T-helper 2 cell treated with Interferon-gamma antibody and Interleukin-4, amounts not matched to agents 100 ng/mL and 5 ng/mL, for 36 hours (primary cell): ENCODE data around the gene SMIM22. TPM values are rescaled to one million over a fixed set of nuclear protein-coding genes. Genes with fewer than 3 reads are reported as not detected.
"Not testable (repeated sequence)": the region's sequence is repeated elsewhere in the genome, so short reads cannot be mapped to it uniquely, and the experiment has no call there.

Source experiments
- intact Hi-C: fragments of 100-400 bp; cut with micrococcal nuclease; formaldehyde crosslinking; loops from one replicate; pipeline ENCODE4 v1.15.1; 2023
- total RNA-seq: library from RNA; stranded (reverse); gene quantifications from 2 replicates; pipeline ENCODE4 v1.2.3, GENCODE V29; 2022

SMIM22 gene
- total RNA-seq, 1 donor from 2014 or later = not detected

DNA sequence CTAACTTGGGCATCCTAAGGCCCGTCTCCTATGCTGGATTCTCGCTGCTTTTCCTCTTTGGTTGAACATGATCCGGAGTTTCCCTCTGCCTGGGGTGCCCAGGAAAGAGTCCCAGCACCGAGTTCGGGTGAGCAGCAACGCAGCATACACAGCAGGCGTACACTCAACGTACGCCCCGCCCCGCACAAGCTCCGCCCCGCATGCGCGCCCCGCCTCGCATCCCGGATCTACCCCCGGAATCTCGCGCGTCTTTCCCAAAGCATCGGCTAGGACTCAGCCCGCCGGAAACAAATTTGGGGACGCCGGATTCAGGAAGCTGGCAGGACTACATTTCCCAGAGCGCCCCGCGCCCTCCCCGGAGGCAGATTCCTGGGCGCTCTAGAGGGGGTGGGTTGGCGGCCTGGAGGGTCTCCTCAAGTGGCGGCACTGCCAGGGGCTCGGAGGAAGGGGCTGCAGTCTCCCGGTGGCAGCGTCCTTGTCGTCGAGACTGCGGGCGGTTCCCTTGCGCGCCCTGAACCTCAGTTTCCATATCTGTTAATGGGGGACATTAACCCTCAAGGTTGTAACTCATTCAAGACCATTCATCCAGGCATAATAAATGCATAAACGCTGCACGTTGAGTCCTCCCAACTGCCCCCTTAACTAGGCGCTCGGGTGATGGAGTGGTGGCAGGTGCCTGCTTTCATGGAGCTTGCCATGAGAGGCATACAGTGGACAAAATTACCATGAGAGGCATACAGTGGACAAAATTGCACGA, 26.4 kb upstream of the SMIM22 start:
- intact Hi-C loops = loop anchor here (1.0 to 10.0 kb wide), 3 partner anchors 34 to 190 kb away; partner anchors contain the start of genes ANKS3, DNAAF8, SEC14L5 and UBALD1

DNA sequence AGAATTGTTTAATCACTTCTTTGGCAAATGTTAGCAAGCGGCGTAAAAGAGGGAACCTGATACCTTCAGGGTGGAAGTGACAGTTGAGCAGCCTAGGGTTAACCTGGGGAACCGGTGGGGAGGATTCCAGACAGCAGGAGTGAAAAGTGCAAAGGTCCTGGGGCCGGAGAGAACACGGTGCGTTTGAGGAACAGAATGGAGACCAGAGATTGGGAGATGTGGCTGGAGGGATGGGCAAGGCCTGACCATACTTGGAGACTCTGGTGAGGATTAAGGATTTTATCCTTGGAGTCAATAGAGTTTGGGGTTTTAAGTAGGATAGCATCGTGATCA, 25.9 kb upstream of the SMIM22 start:
- intact Hi-C loops = loop anchor here (10.0 kb wide), 1 partner anchor 154 kb away; the partner anchor contains the start of gene UBALD1

DNA sequence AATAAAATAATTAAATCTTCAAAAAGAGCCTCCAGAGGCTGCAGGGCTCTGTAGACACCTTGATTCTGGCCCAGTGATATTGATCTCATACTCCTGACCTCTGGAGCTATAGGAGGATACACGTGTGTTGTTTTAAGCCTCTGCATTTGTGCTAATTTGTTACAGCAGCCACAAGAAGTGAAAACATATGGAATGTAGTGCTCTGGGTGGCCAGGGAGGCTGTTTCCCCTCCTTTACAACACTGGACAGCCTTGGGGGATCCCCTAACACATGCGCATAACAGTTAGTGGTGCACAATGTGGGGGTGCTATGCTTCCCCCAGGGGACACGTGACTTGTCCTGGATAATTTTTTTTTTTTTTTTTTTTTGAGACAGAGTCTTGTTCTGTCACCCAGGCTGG, 23.5 kb upstream of the SMIM22 start:
- intact Hi-C loops = no loop called here

DNA sequence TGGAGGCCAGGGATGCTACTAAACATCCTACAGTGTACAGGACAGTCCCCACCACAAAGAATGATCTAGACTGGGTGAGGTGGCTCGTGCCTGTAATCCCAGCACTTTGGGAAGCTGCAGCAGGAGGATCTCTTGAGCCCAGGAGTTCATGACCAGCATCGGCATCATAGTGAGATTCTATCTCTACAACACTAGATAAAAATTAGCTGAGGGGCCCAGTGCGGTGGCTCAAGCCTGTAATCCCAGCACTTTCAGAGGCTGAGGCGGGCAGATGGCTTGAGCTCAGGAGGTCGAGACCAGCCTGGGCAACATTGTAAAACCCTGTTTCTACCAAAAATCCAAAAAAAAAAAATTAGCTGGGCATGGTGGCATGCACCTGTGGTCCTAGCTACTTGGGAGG, 22.8 kb upstream of the SMIM22 start:
- intact Hi-C loops = no loop called here

DNA sequence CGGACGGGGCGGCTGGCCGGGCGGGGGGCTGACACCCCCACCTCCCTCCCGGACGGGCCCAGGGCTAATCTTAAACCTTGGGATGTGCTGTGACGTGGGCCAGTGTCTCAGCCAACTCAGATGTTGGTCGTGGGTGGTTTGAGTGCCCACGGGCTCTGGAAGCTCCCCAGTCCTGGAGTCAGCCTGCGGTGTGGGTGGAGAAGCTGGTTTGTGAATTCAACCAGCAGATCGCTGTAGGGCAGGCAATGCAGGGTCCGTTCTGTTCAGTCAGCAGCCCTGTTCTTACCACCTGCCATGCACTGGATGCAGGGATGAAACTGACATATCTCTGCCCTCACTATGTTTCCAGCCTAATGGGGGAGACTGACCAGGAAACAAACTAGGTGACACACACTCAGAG, 20.2 kb upstream of the SMIM22 start:
- intact Hi-C loops = no loop called here

GRCh38 chr16:4776141-4776705, 18.9 kb upstream of the SMIM22 start:
- intact Hi-C loops = no loop called here

DNA sequence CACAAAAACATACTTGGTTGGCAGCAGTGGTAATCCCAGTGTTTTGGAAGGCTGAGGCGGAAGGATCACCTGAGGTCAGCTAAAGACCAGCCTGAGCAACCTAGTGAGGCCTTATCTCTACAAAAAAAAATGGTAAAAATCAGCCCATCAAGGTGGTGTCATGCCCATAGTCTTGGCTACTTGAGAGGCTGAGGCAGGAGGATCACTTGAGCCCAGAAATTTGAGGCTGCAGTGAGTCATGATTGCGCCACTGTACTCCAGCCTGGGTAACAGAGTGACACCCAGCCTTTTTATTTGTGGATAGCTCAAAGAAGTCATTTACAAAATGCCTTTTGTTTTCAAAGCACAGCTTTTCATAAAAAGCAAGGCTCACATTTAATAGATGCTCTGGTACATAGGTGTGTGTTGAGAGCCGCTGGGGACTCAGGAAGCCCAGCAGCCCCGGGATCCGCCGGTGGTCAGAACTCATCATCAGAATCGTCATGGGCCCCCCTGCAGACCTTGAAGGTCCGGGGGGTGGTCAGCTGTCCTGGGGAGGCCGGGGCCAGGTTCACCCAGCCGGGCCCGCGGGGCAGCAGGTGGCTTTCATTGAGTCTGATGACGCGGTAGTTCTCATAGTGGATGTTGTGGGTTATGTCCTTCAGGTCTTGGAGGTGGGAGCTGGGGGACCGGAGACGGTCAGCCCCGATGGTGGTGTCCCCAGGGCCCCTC, 17.7 kb upstream of the SMIM22 start:
- intact Hi-C loops = no loop called here

DNA sequence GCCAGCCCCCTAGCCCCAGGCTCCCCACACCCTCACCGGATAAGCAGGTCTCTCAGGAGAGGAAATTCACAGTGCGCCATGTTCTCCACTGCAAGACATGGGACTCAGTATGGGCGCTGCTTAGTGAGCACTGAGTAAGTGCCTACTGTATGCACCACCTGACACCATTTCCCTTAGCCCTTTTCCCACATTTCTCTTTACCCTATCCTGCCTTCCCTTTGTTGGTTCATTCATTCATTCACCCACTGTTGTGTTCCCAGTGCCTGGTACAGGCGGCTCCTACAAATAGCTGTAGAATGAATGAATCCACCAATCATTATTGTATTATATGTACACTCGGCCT, 17.1 kb upstream of the SMIM22 start:
- intact Hi-C loops = no loop called here

DNA sequence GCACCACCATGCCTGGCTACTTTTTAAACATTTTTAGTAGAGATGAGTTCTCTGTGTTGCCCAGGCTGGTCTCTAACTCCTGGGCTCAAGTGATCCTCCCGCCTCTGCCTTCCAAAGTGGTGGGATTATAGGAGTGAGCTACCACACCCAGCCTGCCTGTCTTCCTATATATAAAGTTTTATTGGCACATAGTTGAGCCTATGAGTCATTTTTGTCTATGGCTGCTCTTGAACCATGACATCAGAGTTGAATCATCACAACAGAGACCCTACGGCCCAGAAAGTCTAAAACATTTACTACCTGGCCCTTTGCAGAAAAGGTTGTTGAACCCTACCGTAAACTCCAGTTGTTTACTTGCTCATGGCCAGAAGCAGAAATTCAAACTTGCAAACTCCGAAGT, 14.9 kb upstream of the SMIM22 start:
- intact Hi-C loops = no loop called here

GRCh38 chr16:4783251-4783950, 11.8 kb upstream of the SMIM22 start:
- intact Hi-C loops = no loop called here

GRCh38 chr16:4783951-4784336, 11.2 kb upstream of the SMIM22 start:
- intact Hi-C loops = no loop called here

GRCh38 chr16:4784444-4784987, 10.7 kb upstream of the SMIM22 start:
- intact Hi-C loops = not testable (repeated sequence)

GRCh38 chr16:4785758-4786433, 9.3 kb upstream of the SMIM22 start:
- intact Hi-C loops = no loop called here

DNA sequence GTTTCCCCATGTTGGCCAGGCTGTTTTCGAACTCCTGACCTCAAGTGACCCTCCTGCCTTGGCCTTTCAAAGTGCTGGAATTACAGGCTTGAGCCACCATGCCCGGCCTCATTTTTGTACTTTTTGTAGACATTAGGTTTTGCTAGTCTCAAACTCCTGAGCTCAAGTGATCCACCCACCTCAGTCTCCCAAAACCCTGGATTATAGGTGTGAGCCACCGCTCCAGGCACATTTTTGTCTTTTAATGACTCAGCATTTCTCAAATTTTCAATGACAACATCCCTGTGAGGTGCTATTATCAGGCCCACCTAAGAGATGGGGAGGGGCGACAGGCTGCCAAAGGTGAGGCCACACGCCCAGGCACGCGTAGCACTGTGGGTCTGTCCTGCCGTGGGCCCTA, 8.1 kb upstream of the SMIM22 start:
- intact Hi-C loops = no loop called here

DNA sequence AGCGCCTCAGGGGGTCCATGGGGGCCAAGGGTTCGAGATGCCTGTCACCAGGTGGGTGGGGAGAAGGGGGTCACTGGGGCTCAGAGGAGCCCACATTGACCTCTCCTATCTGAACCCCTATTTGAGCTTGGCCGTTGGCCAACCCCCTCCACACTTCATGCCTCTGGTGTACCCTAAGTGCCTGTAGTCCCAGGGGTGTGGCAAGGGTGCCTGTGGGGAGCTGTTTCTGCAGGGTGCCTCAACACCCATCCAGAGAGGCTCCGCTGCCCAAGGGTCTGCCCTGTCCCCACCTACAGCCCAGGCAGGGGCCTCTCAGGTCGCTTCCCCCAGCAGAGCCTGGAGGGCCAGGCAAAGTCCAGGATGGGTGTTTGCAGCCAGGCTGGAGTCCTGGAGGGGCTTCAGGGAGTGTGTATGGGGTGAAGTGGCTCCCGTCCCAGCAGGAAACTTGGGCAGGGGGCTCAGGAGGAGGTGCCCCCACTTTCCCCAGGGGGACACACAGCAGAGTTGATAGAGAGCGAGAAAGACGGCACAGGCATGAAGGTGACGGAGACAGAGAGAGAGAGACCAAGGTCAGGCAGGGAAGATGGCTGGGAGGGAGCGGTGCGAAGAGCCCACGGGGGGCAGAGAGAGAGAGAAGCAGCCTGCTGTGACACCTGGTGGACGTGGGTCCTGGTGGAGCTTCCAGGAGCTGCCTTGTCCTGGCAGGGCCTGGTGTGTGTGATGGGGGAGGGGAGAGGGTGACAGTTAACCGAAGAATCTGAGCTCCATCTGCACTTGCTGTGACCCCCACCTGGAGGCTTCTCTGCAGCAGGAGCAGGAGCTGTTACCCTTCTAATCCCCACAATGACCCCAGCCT, 7.3 kb upstream of the SMIM22 start, which contains the start of gene SEPTIN12:
SEPTIN12 (minus strand) TSS at position 719 of the 856 bp plus-strand sequence; CDS start at position 19, 700 bp downstream.
- intact Hi-C loops = no loop called here

GRCh38 chr16:4788489-4788889, 6.7 kb upstream of the SMIM22 start:
- intact Hi-C loops = no loop called here

GRCh38 chr16:4788910-4789309, 6.3 kb upstream of the SMIM22 start:
- intact Hi-C loops = no loop called here

DNA sequence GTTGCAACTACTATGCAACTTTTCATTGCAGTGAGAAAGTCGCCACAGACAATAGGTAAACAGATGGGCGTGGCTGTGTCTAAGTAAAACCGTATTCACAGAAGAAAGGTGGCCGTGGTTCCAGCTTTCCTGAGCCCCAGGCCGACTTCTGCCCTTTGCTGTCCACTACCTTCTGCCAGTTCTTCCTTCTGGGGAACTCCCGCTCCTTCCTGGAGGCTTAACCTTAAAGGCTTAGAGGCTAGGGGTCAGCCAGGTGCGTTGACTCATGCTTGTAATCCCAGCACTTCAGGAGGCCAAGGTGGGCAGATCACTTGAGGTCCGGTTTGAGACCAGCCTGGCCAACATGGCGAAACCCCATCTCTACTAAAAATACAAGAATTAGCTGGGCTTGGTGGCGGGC, 4.9 kb upstream of the SMIM22 start:
- intact Hi-C loops = no loop called here

- intact Hi-C loops = no loop called here
Observed at GRCh38 chr16:4790871-4791270, 4.3 kb upstream of the SMIM22 start.

DNA sequence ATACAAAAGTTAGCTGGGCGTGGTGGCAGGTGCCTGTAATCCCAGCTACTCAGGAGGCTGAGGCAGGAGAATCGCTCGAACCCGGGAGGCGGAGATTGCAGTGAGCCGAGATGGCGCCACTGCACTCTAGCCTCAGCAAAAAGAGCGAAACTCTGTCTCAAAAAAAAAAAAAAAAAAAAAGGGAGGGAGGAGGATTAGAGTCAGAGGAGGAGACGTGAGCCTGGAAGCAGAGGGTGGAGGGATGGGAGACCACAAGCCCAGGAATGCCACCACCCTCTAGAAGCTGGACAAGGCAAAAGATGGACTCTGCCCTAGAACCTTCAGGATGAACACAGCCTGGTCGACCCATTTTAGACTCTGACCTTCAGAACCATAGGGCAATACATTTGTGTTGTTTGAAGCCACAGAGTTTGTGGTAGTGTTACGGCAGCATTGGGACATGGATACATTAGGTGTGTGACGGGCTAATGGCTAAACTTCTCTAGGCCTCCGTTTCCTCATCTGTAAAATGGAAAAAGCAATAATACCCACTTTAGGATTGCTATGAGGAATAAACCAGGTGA, 2.1 kb upstream of the SMIM22 start:
- intact Hi-C loops = no loop called here
